IPS-15b (cell line): ENCODE results near the gene AKIP1.
"Not testable (repeated sequence)": the region's sequence is repeated elsewhere in the genome, so short reads cannot be mapped to it uniquely, and the experiment has no call there.

Experiments used
- H3K27me3 ChIP-seq: one replicate; pipeline ENCODE4 v1.6.1; 2013; ENCODE audit warnings: low read length; ENCODE audit not compliant: control insufficient read depth, insufficient read depth
- H3K36me3 ChIP-seq: one replicate; pipeline ENCODE4 v1.6.1; 2013; ENCODE audit warnings: low read length; ENCODE audit not compliant: control insufficient read depth, insufficient read depth
- H3K4me1 ChIP-seq: one replicate; pipeline ENCODE4 v1.6.1; 2013; ENCODE audit warnings: mild to moderate bottlenecking, low read length; ENCODE audit not compliant: control insufficient read depth, insufficient read depth
- H3K4me3 ChIP-seq: one replicate; pipeline ENCODE4 v1.5.1; 2013; ENCODE audit warnings: low read depth, low read length
- H3K9ac ChIP-seq: one replicate; pipeline ENCODE4 v1.6.1; 2013; ENCODE audit warnings: low read depth, mild to moderate bottlenecking, low read length
- H3K9me3 ChIP-seq: one replicate; pipeline ENCODE4 v1.6.1; 2013; ENCODE audit warnings: mild to moderate bottlenecking, low read length; ENCODE audit not compliant: control insufficient read depth, insufficient read depth

The AKIP1 gene

GRCh38 chr11:8886322-8886721 is 24.7 kb upstream of the AKIP1 start:
- H3K27me3 ChIP-seq = no peaks in the 10 kb centered on the region
- no peaks in the 10 kb centered on the region for H3K36me3 ChIP-seq
- H3K9me3 ChIP-seq = peaks cover 6% of the 10 kb centered on the region
- no peak overlapping the region for H3K9ac ChIP-seq
- H3K4me3 ChIP-seq = no peak overlapping the region
- no peaks in the 10 kb centered on the region for H3K4me1 ChIP-seq

- H3K36me3 ChIP-seq, H3K9ac ChIP-seq, H3K4me1 ChIP-seq, H3K27me3 ChIP-seq, H3K9me3 ChIP-seq, H3K4me3 ChIP-seq: not testable (repeated sequence)
Measured at GRCh38 chr11:8891185-8891584, 19.8 kb upstream of the AKIP1 start.

GRCh38 chr11:8899119-8899753 is 11.8 kb upstream of the AKIP1 start:
- Histone ChIP-seq H3K9me3 (no peaks in the 10 kb centered on the region), H3K9ac (no peak overlapping the region), H3K27me3 (no peaks in the 10 kb centered on the region), H3K36me3 (no peaks in the 10 kb centered on the region), H3K4me1 (no peaks in the 10 kb centered on the region), H3K4me3 (no peak overlapping the region)

GRCh38 chr11:8905528-8906165 is 5.3 kb upstream of the AKIP1 start:
- Histone ChIP-seq H3K27me3 (peaks cover 24% of the 10 kb centered on the region), H3K4me1 (no peaks in the 10 kb centered on the region), H3K9me3 (no peaks in the 10 kb centered on the region), H3K4me3 (no peak overlapping the region), H3K36me3 (no peaks in the 10 kb centered on the region), H3K9ac (no peak overlapping the region)

- Histone ChIP-seq H3K4me1 (no peaks in the 10 kb centered on the region), H3K9me3 (no peaks in the 10 kb centered on the region), H3K9ac (no peak overlapping the region), H3K36me3 (no peaks in the 10 kb centered on the region), H3K4me3 (no peak overlapping the region), H3K27me3 (peaks cover 24% of the 10 kb centered on the region)
Measured at GRCh38 chr11:8907116-8907515, 3.9 kb upstream of the AKIP1 start.

GRCh38 chr11:8908099-8908498 is 2.9 kb upstream of the AKIP1 start:
- peaks cover 24% of the 10 kb centered on the region for H3K27me3 ChIP-seq

GRCh38 chr11:8910649-8911026 is 351 bp upstream of the AKIP1 start:
- Histone ChIP-seq H3K36me3 (no peaks in the 10 kb centered on the region), H3K4me3 (peak overlapping the region; percentile 82), H3K9me3 (no peaks in the 10 kb centered on the region), H3K27me3 (peaks cover 24% of the 10 kb centered on the region), H3K4me1 (no peaks in the 10 kb centered on the region), H3K9ac (no peak overlapping the region)

More at GRCh38 chr11:8908099-8908498, 2.9 kb upstream of the AKIP1 start:
- Histone ChIP-seq H3K4me1 (no peaks in the 10 kb centered on the region), H3K9ac (no peak overlapping the region), H3K9me3 (no peaks in the 10 kb centered on the region), H3K36me3 (no peaks in the 10 kb centered on the region), H3K4me3 (no peak overlapping the region)

GRCh38 chr11:8913961-8914660 is 3.1 kb downstream of the AKIP1 start:
- Histone ChIP-seq H3K36me3 (no peaks in the 10 kb centered on the region), H3K4me3 (no peak overlapping the region), H3K4me1 (no peaks in the 10 kb centered on the region), H3K27me3 (peaks cover 13% of the 10 kb centered on the region), H3K9ac (no peak overlapping the region), H3K9me3 (no peaks in the 10 kb centered on the region)

- Histone ChIP-seq H3K9ac (no peak overlapping the region), H3K36me3 (no peaks in the 10 kb centered on the region), H3K4me1 (no peaks in the 10 kb centered on the region), H3K4me3 (no peak overlapping the region), H3K27me3 (peaks cover 7% of the 10 kb centered on the region), H3K9me3 (no peaks in the 10 kb centered on the region)
Measured at GRCh38 chr11:8914661-8915018, 3.7 kb downstream of the AKIP1 start.

- H3K4me1 ChIP-seq = no peaks in the 10 kb centered on the region
- H3K36me3 ChIP-seq = peaks cover 9% of the 10 kb centered on the region
- no peak overlapping the region for H3K4me3 ChIP-seq
- no peaks in the 10 kb centered on the region for H3K27me3 ChIP-seq
- no peaks in the 10 kb centered on the region for H3K9me3 ChIP-seq
- no peak overlapping the region for H3K9ac ChIP-seq
Measured at GRCh38 chr11:8917157-8917825, 6.3 kb downstream of the AKIP1 start.

GRCh38 chr11:8922691-8923090 is 11.7 kb downstream of the AKIP1 start:
- Histone ChIP-seq H3K9ac (no peak overlapping the region), H3K36me3 (peaks cover 9% of the 10 kb centered on the region), H3K9me3 (no peaks in the 10 kb centered on the region), H3K27me3 (no peaks in the 10 kb centered on the region), H3K4me1 (no peaks in the 10 kb centered on the region), H3K4me3 (no peak overlapping the region)
